Progenitor cell of endocrine pancreas (in vitro differentiated cells): ENCODE data around the gene PRKCG. TPM values are rescaled to one million over a fixed set of nuclear protein-coding genes. Genes with fewer than 3 reads are reported as not detected.

Experiments
- DNase-seq: peaks from one replicate; pipeline ENCODE4 v3.0.0; 2021; ENCODE audit warnings: low spot score; ENCODE audit not compliant: unreplicated experiment
- H3K27ac Mint-ChIP-seq: 2 replicates; pipeline ENCODE4 v1.8.0; 2021; ENCODE audit warnings: mild to moderate bottlenecking, moderate library complexity, mixed read lengths
- H3K27me3 Mint-ChIP-seq: 2 replicates; pipeline ENCODE4 v1.8.0; 2021; ENCODE audit warnings: mixed read lengths
- H3K36me3 Mint-ChIP-seq: 2 replicates; pipeline ENCODE4 v1.8.0; 2022; ENCODE audit warnings: mixed read lengths; ENCODE audit not compliant: insufficient read depth
- H3K4me1 Mint-ChIP-seq: 2 replicates; pipeline ENCODE4 v1.8.0; 2021; ENCODE audit warnings: low read depth, mixed read lengths
- H3K4me3 Mint-ChIP-seq: 2 replicates; pipeline ENCODE4 v1.8.0; 2021; ENCODE audit warnings: low read depth, mild to moderate bottlenecking, moderate library complexity, mixed read lengths
- H3K9me3 Mint-ChIP-seq: 2 replicates; pipeline ENCODE4 v1.8.0; 2021; ENCODE audit warnings: low read depth, mixed read lengths
- total RNA-seq: library from RNA; stranded (reverse); gene quantifications from 2 replicates; pipeline ENCODE4 v1.2.1, GENCODE V29; 2021
- TF ChIP-seq, protein P1 (sequence below): fragments of 200-600 bp; sonication (generic); IDR thresholded peaks from one replicate; pipeline ENCODE4 v1.5.0; 2021; ENCODE audit warnings: antibody characterized with exemption, mild to moderate bottlenecking; ENCODE audit not compliant: unreplicated experiment

Gene PRKCG
- total RNA-seq, 1 donor from 2014 or later, result 8.4 TPM

DNA sequence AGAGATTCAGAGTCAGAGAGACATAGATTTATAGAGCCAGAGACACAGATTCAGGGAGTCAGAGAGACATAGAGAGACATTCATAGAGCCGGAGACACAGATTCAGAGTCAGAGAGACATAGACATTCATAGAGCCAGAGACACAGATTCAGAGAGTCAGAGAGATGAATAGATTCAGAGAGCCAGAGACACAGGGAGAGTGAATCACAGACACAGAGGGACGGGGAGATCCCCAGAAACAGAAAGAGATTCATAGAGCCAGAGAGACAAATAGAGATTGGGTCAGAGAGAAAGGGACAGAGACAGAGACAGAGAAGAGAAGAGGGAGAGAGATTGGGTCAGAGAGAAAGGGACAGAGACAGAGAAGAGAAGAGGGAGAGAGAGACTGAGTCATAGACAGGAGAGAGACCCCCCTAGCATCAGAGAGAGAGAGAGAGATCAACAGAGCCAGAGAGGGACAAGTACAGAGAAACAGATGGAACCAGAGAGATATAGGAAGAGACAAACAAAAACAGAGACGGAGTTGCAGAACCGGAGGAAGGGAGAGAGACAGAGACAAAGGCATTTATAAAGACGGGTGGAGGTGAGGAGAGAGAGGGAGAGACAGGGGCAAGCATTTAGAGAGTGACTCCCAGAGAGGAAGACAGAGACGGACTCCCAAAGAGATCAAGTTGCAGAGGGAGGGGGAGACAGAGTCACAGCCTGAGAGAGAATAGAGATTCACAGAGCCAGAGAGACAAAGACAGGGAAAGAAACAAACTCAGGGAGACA lies 1.1 kb upstream of the PRKCG start:
- no peak overlapping the region for H3K4me3 Mint-ChIP-seq
- TF ChIP-seq, protein P1, sequence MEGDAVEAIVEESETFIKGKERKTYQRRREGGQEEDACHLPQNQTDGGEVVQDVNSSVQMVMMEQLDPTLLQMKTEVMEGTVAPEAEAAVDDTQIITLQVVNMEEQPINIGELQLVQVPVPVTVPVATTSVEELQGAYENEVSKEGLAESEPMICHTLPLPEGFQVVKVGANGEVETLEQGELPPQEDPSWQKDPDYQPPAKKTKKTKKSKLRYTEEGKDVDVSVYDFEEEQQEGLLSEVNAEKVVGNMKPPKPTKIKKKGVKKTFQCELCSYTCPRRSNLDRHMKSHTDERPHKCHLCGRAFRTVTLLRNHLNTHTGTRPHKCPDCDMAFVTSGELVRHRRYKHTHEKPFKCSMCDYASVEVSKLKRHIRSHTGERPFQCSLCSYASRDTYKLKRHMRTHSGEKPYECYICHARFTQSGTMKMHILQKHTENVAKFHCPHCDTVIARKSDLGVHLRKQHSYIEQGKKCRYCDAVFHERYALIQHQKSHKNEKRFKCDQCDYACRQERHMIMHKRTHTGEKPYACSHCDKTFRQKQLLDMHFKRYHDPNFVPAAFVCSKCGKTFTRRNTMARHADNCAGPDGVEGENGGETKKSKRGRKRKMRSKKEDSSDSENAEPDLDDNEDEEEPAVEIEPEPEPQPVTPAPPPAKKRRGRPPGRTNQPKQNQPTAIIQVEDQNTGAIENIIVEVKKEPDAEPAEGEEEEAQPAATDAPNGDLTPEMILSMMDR, result no peak
- peaks cover 2% of the 10 kb centered on the region for H3K36me3 Mint-ChIP-seq
- H3K27ac Mint-ChIP-seq, result no peak overlapping the region
- no peak for DNase-seq
- H3K27me3 Mint-ChIP-seq, result peaks cover 24% of the 10 kb centered on the region
- no peaks in the 10 kb centered on the region for H3K9me3 Mint-ChIP-seq
- H3K4me1 Mint-ChIP-seq, result peaks cover 11% of the 10 kb centered on the region

DNA sequence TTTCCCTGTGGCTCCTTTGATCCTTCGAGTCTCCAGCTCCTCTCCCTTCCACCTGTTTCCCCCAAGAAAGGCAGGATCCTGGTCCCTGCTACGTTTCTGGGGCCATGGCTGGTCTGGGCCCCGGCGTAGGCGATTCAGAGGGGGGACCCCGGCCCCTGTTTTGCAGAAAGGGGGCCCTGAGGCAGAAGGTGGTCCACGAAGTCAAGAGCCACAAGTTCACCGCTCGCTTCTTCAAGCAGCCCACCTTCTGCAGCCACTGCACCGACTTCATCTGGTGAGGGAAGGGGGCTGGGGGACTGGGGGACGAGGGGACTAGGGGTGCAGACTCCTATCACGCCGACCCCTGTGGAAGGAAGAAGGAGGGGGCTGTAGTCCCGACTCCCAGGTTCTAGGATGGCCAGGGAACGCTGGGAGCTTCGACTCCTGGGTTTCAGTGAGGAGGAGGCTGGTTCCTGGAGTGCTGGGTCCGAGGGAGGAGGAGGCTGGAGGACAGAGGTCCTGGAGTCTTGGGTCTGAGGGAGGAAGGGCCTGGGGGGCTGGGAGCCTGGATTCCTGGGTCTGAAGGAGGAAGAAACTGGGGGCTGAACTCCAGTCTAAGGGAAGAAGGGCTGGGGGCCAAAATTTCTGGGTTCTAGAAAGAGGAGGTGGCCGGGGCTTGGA lies 524 bp downstream of the PRKCG start:
- H3K27ac Mint-ChIP-seq, result no peak overlapping the region

DNA sequence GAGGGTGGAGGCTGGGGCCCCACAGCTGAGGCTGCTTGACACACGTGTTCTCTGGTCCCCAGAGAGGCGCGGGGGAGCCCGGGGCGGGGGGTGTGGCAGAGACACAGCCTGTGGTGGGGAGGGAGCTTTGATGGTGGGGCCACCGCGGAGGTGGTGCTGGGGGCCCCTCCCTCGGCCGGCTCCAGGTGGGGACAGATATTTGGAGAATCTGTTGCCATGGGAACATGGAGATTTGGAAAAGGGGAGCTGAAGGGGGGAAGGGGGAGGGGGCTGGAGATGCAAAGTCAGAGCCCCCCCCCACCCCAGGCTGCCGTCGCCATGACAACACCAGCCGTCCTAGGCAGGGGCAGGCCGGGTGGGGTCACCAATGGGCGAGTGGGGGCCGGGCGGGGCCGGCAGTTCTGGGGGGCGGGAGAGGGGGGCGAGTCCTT lies 1.2 kb downstream of the PRKCG start:
- no peak for DNase-seq
- H3K27ac Mint-ChIP-seq, result no peak overlapping the region
- H3K4me3 Mint-ChIP-seq, result no peak overlapping the region

More for the DNA sequence above, 524 bp downstream of the PRKCG start:
- TF ChIP-seq, protein P1, result no peak
- Mint-ChIP-seq H3K36me3 (no peaks in the 10 kb centered on the region), H3K4me1 (peaks cover 11% of the 10 kb centered on the region), H3K4me3 (peak overlapping the region; percentile 59), H3K27me3 (peaks cover 30% of the 10 kb centered on the region), H3K9me3 (no peaks in the 10 kb centered on the region)
- no peak for DNase-seq

DNA sequence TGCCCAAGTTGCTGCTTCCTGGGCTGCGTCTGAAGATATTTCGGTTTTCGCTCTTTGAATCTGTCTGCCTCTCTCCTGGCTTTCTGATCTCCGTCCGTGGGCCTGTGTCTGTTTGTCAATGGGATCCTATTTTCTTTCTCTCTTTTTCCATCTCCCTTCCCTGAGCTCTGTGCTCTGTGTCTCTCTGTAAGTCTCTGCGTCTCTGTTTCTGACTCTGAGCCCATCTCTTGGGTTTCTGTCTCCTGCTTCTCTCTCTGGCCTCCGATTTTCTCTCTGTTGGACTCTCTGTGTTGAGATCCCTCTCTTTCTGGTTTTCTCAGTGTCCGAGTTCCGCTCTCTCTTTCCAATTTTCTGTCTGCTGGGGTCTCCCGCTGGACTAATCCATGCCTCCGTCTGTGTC lies 1.7 kb downstream of the PRKCG start:
- Mint-ChIP-seq H3K9me3 (no peaks in the 10 kb centered on the region), H3K27me3 (peaks cover 36% of the 10 kb centered on the region), H3K36me3 (no peaks in the 10 kb centered on the region), H3K4me1 (peaks cover 10% of the 10 kb centered on the region), H3K4me3 (peak overlapping the region; percentile 11), H3K27ac (no peak overlapping the region)
- TF ChIP-seq, protein P1, result no peak
- no peak for DNase-seq

More for the DNA sequence above, 1.2 kb downstream of the PRKCG start:
- TF ChIP-seq, protein P1, result no peak
- H3K9me3 Mint-ChIP-seq, result no peaks in the 10 kb centered on the region
- H3K4me1 Mint-ChIP-seq, result peaks cover 11% of the 10 kb centered on the region
- peaks cover 35% of the 10 kb centered on the region for H3K27me3 Mint-ChIP-seq
- no peaks in the 10 kb centered on the region for H3K36me3 Mint-ChIP-seq

DNA sequence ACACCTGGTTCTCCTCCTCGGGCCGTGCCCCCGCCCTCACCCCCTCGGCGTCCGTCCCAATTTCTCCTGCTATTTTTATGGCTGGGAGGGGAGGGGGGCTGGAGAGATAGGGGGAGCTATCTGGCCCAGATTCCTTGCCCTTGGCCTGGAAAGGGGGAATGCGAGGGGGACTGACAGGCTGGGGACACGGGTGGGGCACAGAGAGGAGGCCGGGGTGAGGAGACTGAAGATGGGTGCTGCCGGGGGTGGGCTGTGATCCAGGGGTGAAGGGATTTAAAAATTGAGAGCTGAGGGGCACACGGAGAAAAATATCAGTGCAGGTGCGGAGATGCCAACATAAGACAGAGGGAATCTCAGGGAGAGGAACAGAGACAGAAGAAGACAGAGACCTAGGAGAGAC lies 2.3 kb downstream of the PRKCG start:
- Mint-ChIP-seq H3K9me3 (no peaks in the 10 kb centered on the region), H3K36me3 (no peaks in the 10 kb centered on the region), H3K4me1 (peaks cover 7% of the 10 kb centered on the region), H3K4me3 (peak overlapping the region; percentile 12), H3K27me3 (peaks cover 36% of the 10 kb centered on the region), H3K27ac (no peak overlapping the region)
- TF ChIP-seq, protein P1, result no peak
- DNase-seq, result no peak
